GM19438 (cell line): Measurements from ENCODE around the gene RAB33A.

ENCODE experiments used
- ATAC-seq: cut with Tn5 transposase; IDR thresholded peaks from one replicate; pipeline ENCODE4 v1.9.1; 2021; ENCODE audit warnings: low read depth; ENCODE audit not compliant: unreplicated experiment

Gene RAB33A

GRCh38 chrX:130171446-130172126, at the start of gene RAB33A:
TSS of gene RAB33A (plus strand) at chrX:130171962. CDS start at chrX:130172063, 101 bp downstream.
- ATAC-seq = peak; percentile 1

- ATAC-seq = no peak
Observed at GRCh38 chrX:130124577-130124976, 47.2 kb upstream of the RAB33A start.

GRCh38 chrX:130125091-130125874, 46.5 kb upstream of the RAB33A start:
- ATAC-seq = no peak

GRCh38 chrX:130130990-130131389, 40.8 kb upstream of the RAB33A start:
- no peak for ATAC-seq

- no peak for ATAC-seq
Observed at GRCh38 chrX:130136496-130136895, 35.3 kb upstream of the RAB33A start.

GRCh38 chrX:130136961-130137360, 34.8 kb upstream of the RAB33A start:
- no peak for ATAC-seq

- no peak for ATAC-seq
Observed at GRCh38 chrX:130139474-130140201, 32.1 kb upstream of the RAB33A start.

GRCh38 chrX:130144509-130144908, 27.3 kb upstream of the RAB33A start:
- no peak for ATAC-seq

GRCh38 chrX:130145123-130145522, 26.6 kb upstream of the RAB33A start:
- ATAC-seq = no peak

GRCh38 chrX:130147631-130148030, 24.1 kb upstream of the RAB33A start:
- no peak for ATAC-seq

- ATAC-seq = no peak
Observed at GRCh38 chrX:130155564-130155963, 16.2 kb upstream of the RAB33A start.

GRCh38 chrX:130158311-130158710, 13.5 kb upstream of the RAB33A start:
- ATAC-seq = no peak

GRCh38 chrX:130159776-130160175, 12.0 kb upstream of the RAB33A start:
- no peak for ATAC-seq

- ATAC-seq = no peak
Observed at GRCh38 chrX:130162094-130162735, 9.5 kb upstream of the RAB33A start.

- no peak for ATAC-seq
Observed at GRCh38 chrX:130163398-130163797, 8.4 kb upstream of the RAB33A start.

- peak; percentile 39 for ATAC-seq
Observed at GRCh38 chrX:130165181-130165702, 6.5 kb upstream of the RAB33A start.

GRCh38 chrX:130165703-130166502, 5.9 kb upstream of the RAB33A start, which contains the start of gene AIFM1:
TSS of gene AIFM1 (minus strand) at chrX:130165841. CDS start at chrX:130165656, 185 bp downstream.
- ATAC-seq = peak; percentile 86

GRCh38 chrX:130166503-130166777, 5.3 kb upstream of the RAB33A start:
- ATAC-seq = no peak

GRCh38 chrX:130167040-130167439, 4.7 kb upstream of the RAB33A start:
- no peak for ATAC-seq
